HepG2 (cell line): Measurements from ENCODE around the gene NCOA4. TPM values are rescaled to one million over a fixed set of nuclear protein-coding genes. Genes with fewer than 3 reads are reported as not detected.

Source experiments
- CENPX ChIP-seq: sonication (generic); formaldehyde crosslinking; IDR thresholded peaks from 2 replicates; pipeline ENCODE4 v1.9.0; 2021; ENCODE audit warnings: mild to moderate bottlenecking, missing genetic modification reagents, moderate library complexity
- E2F5 ChIP-seq: sonication (generic); formaldehyde crosslinking; conservative IDR thresholded peaks from 2 replicates; pipeline ENCODE4 v1.4.0; 2020; ENCODE audit warnings: missing genetic modification reagents
- EP300 ChIP-seq, 3 experiments: sonication (generic) in 1 of 3; formaldehyde crosslinking in 1 of 3; IDR thresholded peaks; 2 replicates each; pipeline versions ENCODE4 v1.5.1 to v1.6.1; 2011 to 2020; ENCODE audit warnings: low read depth in 2 of 3, low read length in 2 of 3, borderline replicate concordance in 1 of 3, improper control_type of control experiment in 1 of 3, mild to moderate bottlenecking in 1 of 3, missing genetic modification reagents in 1 of 3, moderate library complexity in 1 of 3
- FIP1L1 ChIP-seq: fragments of 200-400 bp; formaldehyde crosslinking; IDR thresholded peaks from 2 replicates; pipeline ENCODE4 v1.6.1; 2018; ENCODE audit warnings: low read depth, mild to moderate bottlenecking, low read length, moderate library complexity, borderline replicate concordance; ENCODE audit not compliant: insufficient read depth
- HMGA1 ChIP-seq: sonication (generic); formaldehyde crosslinking; conservative IDR thresholded peaks from 2 replicates; pipeline ENCODE4 v1.4.0; 2020; ENCODE audit warnings: missing genetic modification reagents
- IRF2 ChIP-seq: IDR thresholded peaks from 2 replicates; pipeline ENCODE4 v1.6.1; 2018; ENCODE audit warnings: missing genetic modification reagents, missing compliant biosample characterization
- IRF9 ChIP-seq: sonication (generic); formaldehyde crosslinking; IDR thresholded peaks from 2 replicates; pipeline ENCODE4 v1.8.0; 2022; ENCODE audit warnings: missing genetic modification reagents, mild to moderate bottlenecking, borderline replicate concordance
- MAFK ChIP-seq, 2 experiments: IDR thresholded peaks in 1 of 2; conservative IDR thresholded peaks in 1 of 2; 2 replicates each; pipeline ENCODE4 v1.6.1; 2011; ENCODE audit warnings: improper control_type of control experiment in 2 of 2, low read length in 2 of 2
- MLXIP ChIP-seq: sonication (generic); formaldehyde crosslinking; IDR thresholded peaks from 2 replicates; pipeline ENCODE4 v1.9.0; 2021; ENCODE audit warnings: missing genetic modification reagents, borderline replicate concordance
- NAIF1 ChIP-seq: sonication (generic); formaldehyde crosslinking; IDR thresholded peaks from 2 replicates; pipeline ENCODE4 v1.5.0; 2020; ENCODE audit warnings: mild to moderate bottlenecking, missing genetic modification reagents, borderline replicate concordance
- POGK ChIP-seq: sonication (generic); formaldehyde crosslinking; conservative IDR thresholded peaks from 2 replicates; pipeline ENCODE4 v1.8.0; 2022; ENCODE audit warnings: mild to moderate bottlenecking, moderate library complexity, missing genetic modification reagents
- RELA ChIP-seq: sonication (generic); formaldehyde crosslinking; IDR thresholded peaks from 2 replicates; pipeline ENCODE4 v1.4.0; 2020; ENCODE audit warnings: missing genetic modification reagents
- RFX3 ChIP-seq: IDR thresholded peaks from 2 replicates; pipeline ENCODE4 v1.6.1; 2016; ENCODE audit warnings: missing biosample characterization, missing genetic modification reagents
- SNRNP70 ChIP-seq: fragments of 200-400 bp; formaldehyde crosslinking; IDR thresholded peaks from 2 replicates; pipeline ENCODE4 v1.6.1; 2017; ENCODE audit warnings: mild to moderate bottlenecking, low read depth, low read length, moderate library complexity
- ZFP82 ChIP-seq: sonication (generic); formaldehyde crosslinking; IDR thresholded peaks from 2 replicates; pipeline ENCODE4 v1.5.1; 2020; ENCODE audit warnings: mild to moderate bottlenecking, missing genetic modification reagents, borderline replicate concordance
- ZMAT3 ChIP-seq: sonication (generic); formaldehyde crosslinking; conservative IDR thresholded peaks from 2 replicates; pipeline ENCODE4 v1.7.0; 2021; ENCODE audit warnings: missing genetic modification reagents
- ZNF432 ChIP-seq: sonication (generic); formaldehyde crosslinking; IDR thresholded peaks from 2 replicates; pipeline ENCODE4 v1.5.0; 2020; ENCODE audit warnings: missing genetic modification reagents, mild to moderate bottlenecking, borderline replicate concordance
- ZNF577 ChIP-seq: sonication (generic); formaldehyde crosslinking; IDR thresholded peaks from 2 replicates; pipeline ENCODE4 v1.4.0; 2020; ENCODE audit warnings: mild to moderate bottlenecking, low read depth, missing genetic modification reagents, borderline replicate concordance
- ZNF768 ChIP-seq: sonication (generic); formaldehyde crosslinking; IDR thresholded peaks from 2 replicates; pipeline ENCODE4 v1.4.0; 2020; ENCODE audit warnings: missing genetic modification reagents
- ZNF790 ChIP-seq: sonication (generic); formaldehyde crosslinking; IDR thresholded peaks from 2 replicates; pipeline ENCODE4 v1.8.0; 2022; ENCODE audit warnings: missing genetic modification reagents, mild to moderate bottlenecking, borderline replicate concordance
- polyA plus RNA-seq, 8 experiments: library from polyadenylated mRNA; depleted of rRNA in 3 of 8; stranded (reverse) in 7 of 8; unstranded in 1 of 8; fragments of >200 nt; fragmentation: Illumina TruSeq in 4 of 8; extraction: Trizol in 4 of 8; gene quantifications; 2 replicates each; pipeline versions ENCODE4 v1.2.1 to v1.2.3, GENCODE V29; 2011 to 2016; ENCODE audit warnings: low read depth in 4 of 8, missing spikeins in 1 of 8, mixed read lengths in 1 of 8; ENCODE audit not compliant: insufficient read depth in 1 of 8
- total RNA-seq, 5 experiments: library from RNA; depleted of rRNA; stranded (reverse); fragments of >200 nt; fragmentation: Illumina TruSeq; extraction: Trizol; gene quantifications; 2 replicates each; pipeline ENCODE4 v1.2.3, GENCODE V29; 2016; ENCODE audit warnings: low read depth in 1 of 5

NCOA4 gene
- total and polyA plus RNA-seq, 2 of the 13 experiments (the other 11 are each of a cell fraction or from before 2014, with no cell fraction given) = 306 to 400 TPM

GRCh38 chr10:46030091-46030937 is at the start of gene NCOA4 (continued):
- peak; percentile 42; the same call in 1 of the 2 replicates for TF ChIP-seq ZNF768 (CRISPR knock-in tag)
- peak; percentile 85; the same call in 1 of the 2 replicates for TF ChIP-seq ZMAT3 (CRISPR knock-in tag)
- 0 out of 2 replicates have a peak, but pooled peaks have one; percentile 45 for TF ChIP-seq FIP1L1
- no peak for TF ChIP-seq MLXIP
- peak; percentile 87; the same call in 1 of the 2 replicates for TF ChIP-seq ZNF790 (CRISPR knock-in tag)
- TF ChIP-seq EP300 (IDR thresholded peaks at IDR 0.05; ENCODE audit: low read depth in 2 of 2, low read length in 2 of 2) = 0 out of 4 replicates have a peak, but pooled peaks of 1 of the 2 experiments have one; percentile 6
- TF ChIP-seq EP300 (CRISPR knock-in tag; IDR thresholded peaks at IDR 0.05; ENCODE audit: borderline replicate concordance) = no peak
- TF ChIP-seq NAIF1 (CRISPR knock-in tag) = no peak
- TF ChIP-seq RFX3 (CRISPR knock-in tag) = no peak
- no peak for TF ChIP-seq CENPX (CRISPR knock-in tag)
- TF ChIP-seq HMGA1 (CRISPR knock-in tag) = no peak
- peak; percentile 7; the same call in 1 of the 2 replicates for TF ChIP-seq ZFP82 (CRISPR knock-in tag)
- no peak for TF ChIP-seq E2F5
- TF ChIP-seq ZNF577 (CRISPR knock-in tag) = no peak
- no peak for TF ChIP-seq MAFK (conservative IDR thresholded peaks at IDR 0.05 in 1 of 2, IDR thresholded peaks at IDR 0.05 in 1 of 2; ENCODE audit: low read length in 2 of 2)
- no peak for TF ChIP-seq SNRNP70
- 0 out of 2 replicates have a peak, but pooled peaks have one; percentile 45 for TF ChIP-seq IRF9 (CRISPR knock-in tag)
- TF ChIP-seq POGK (CRISPR knock-in tag) = no peak
- TF ChIP-seq ZNF432 (CRISPR knock-in tag) = no peak
- 0 out of 2 replicates have a peak, but pooled peaks have one; percentile 48 for TF ChIP-seq RELA
- 0 out of 2 replicates have a peak, but pooled peaks have one; percentile 14 for TF ChIP-seq IRF2 (CRISPR knock-in tag)
